BE2C (cell line): ENCODE results near the gene VMO1.

ENCODE experiments used
- DNase-seq: peaks from one replicate; pipeline ENCODE4 v3.0.0-alpha.2; 2020
- H3K27me3 ChIP-seq: fragments of 250-450 bp; sonication (Bioruptor Pico); 2 replicates; pipeline ENCODE4 v1.5.1; 2020; ENCODE audit warnings: mild to moderate bottlenecking
- H3K36me3 ChIP-seq: fragments of 250-450 bp; sonication (Bioruptor Pico); 2 replicates; pipeline ENCODE4 v1.5.1; 2020; ENCODE audit warnings: mild to moderate bottlenecking
- H3K4me1 ChIP-seq: fragments of 250-450 bp; sonication (Bioruptor Pico); 2 replicates; pipeline ENCODE4 v1.5.1; 2020
- H3K4me3 ChIP-seq: 2 replicates; pipeline ENCODE4 v1.5.1; 2011; ENCODE audit warnings: low read depth, low read length
- H3K9me3 ChIP-seq: fragments of 250-450 bp; sonication (Bioruptor Pico); 2 replicates; pipeline ENCODE4 v1.5.1; 2020
- TF ChIP-seq, protein P1 (sequence below): IDR thresholded peaks from 2 replicates; pipeline ENCODE4 v1.5.1; 2012; ENCODE audit warnings: mild to moderate bottlenecking, low read depth, low read length

VMO1 gene

GRCh38 chr17:4771519-4772234 lies 14.5 kb downstream of the VMO1 start, which contains the start of gene TM4SF5:
Gene TM4SF5 (plus strand): TSS chr17:4771886. CDS start chr17:4771923, 37 bp downstream.
- Histone ChIP-seq H3K36me3 (no peaks in the 10 kb centered on the region), H3K4me1 (no peaks in the 10 kb centered on the region), H3K4me3 (no peak within 1 kb of the TSS), H3K27me3 (peaks cover 34% of the 10 kb centered on the region), H3K9me3 (no peaks in the 10 kb centered on the region)
- TF ChIP-seq, protein P1, sequence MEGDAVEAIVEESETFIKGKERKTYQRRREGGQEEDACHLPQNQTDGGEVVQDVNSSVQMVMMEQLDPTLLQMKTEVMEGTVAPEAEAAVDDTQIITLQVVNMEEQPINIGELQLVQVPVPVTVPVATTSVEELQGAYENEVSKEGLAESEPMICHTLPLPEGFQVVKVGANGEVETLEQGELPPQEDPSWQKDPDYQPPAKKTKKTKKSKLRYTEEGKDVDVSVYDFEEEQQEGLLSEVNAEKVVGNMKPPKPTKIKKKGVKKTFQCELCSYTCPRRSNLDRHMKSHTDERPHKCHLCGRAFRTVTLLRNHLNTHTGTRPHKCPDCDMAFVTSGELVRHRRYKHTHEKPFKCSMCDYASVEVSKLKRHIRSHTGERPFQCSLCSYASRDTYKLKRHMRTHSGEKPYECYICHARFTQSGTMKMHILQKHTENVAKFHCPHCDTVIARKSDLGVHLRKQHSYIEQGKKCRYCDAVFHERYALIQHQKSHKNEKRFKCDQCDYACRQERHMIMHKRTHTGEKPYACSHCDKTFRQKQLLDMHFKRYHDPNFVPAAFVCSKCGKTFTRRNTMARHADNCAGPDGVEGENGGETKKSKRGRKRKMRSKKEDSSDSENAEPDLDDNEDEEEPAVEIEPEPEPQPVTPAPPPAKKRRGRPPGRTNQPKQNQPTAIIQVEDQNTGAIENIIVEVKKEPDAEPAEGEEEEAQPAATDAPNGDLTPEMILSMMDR = no peak
- DNase-seq = no peak

DNA sequence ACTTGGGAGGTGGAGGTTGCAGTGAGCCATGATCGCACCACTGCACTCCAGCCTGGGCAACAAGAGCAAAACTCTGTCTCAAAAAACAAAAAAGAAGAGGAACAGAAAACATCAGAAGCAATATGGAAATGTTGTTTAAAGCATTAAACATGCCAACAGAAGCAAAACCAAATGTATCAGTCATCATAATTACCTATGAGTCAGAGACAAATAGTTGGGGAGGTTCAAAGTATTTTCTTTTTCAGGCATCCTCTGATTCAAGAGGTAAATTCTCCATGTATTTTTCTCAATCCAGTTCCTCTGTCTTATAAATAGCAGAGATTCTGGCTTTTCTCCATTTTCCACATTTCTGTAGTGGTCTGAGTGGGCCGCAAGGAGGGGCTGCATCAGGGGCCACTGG lies 16.5 kb downstream of the VMO1 start:
- no peak for DNase-seq
- peaks cover 41% of the 10 kb centered on the region for H3K27me3 ChIP-seq
- no peak overlapping the region for H3K4me3 ChIP-seq
- H3K36me3 ChIP-seq = no peaks in the 10 kb centered on the region
- H3K4me1 ChIP-seq = no peaks in the 10 kb centered on the region
- TF ChIP-seq, protein P1 = no peak
- H3K9me3 ChIP-seq = no peaks in the 10 kb centered on the region

GRCh38 chr17:4768298-4768697 lies 17.9 kb downstream of the VMO1 start:
- no peaks in the 10 kb centered on the region for H3K36me3 ChIP-seq
- peaks cover 42% of the 10 kb centered on the region for H3K27me3 ChIP-seq
- DNase-seq = no peak
- H3K4me3 ChIP-seq = no peak overlapping the region
- TF ChIP-seq, protein P1 = no peak
- no peaks in the 10 kb centered on the region for H3K9me3 ChIP-seq
- no peaks in the 10 kb centered on the region for H3K4me1 ChIP-seq

DNA sequence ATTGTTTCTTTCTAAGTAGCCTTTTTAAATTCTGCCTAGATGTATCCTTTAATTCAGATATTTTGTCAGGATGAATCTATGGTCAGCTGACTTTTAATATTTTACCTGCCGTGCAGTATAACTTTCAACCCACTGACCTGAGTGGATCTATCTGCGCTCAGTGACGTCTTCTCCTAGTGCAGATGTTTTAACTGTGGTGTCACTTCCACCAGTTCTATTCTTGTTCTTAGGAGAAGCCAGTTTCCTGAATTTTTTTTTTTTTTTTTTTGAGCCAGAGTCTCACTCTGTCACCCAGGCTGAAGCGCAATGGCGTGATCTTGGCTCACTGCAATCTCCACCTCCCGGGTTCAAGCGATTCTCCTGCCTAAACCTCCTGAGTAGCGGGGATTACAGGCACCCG lies 19.4 kb downstream of the VMO1 start:
- Histone ChIP-seq H3K4me1 (no peaks in the 10 kb centered on the region), H3K4me3 (no peak overlapping the region)
- TF ChIP-seq, protein P1 = no peak

DNA sequence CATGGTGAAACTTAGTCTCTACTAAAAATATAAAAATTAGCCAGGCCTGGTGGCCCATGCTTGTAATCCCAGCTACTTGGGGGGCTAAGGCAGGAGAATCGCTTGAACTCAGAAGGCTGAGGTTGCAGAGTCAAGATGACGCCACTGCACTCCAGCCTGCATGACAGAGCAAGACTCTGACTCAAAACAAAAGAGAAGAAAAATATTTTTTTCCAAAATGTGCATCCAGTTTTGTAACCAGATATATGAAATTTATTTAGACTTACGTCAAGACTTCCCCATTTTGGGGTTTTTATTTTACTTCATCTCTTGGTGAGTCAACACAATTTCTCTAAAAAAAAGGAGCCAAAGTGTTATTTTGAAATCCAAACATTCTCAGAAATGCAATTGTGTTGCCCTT lies 20.0 kb downstream of the VMO1 start:
- DNase-seq = no peak
- Histone ChIP-seq H3K4me3 (no peak overlapping the region), H3K9me3 (no peaks in the 10 kb centered on the region), H3K27me3 (peaks cover 26% of the 10 kb centered on the region), H3K4me1 (no peaks in the 10 kb centered on the region), H3K36me3 (no peaks in the 10 kb centered on the region)
- TF ChIP-seq, protein P1 = no peak

More for the DNA sequence above, 19.4 kb downstream of the VMO1 start:
- Histone ChIP-seq H3K9me3 (no peaks in the 10 kb centered on the region), H3K27me3 (peaks cover 32% of the 10 kb centered on the region), H3K36me3 (no peaks in the 10 kb centered on the region)
- DNase-seq = no peak

DNA sequence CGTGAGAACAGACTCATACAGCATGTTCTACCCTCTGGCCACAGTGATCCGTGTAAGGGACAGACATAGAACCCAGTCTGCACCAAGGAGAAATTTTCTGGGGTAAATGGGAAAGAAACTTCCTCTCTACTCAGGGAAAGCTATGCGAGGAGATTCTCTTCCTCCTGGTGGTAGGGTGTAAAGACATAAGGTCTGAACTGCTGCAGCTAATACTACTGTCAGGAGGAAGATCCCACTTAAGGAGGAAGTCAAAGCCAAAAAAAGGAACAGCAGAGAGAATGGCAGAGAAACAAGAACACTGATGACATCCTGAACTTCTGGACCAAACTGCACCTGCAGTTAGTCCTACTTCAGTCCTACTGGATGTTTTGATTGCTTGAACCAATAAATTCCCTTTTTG lies 21.6 kb downstream of the VMO1 start:
- peaks cover 26% of the 10 kb centered on the region for H3K27me3 ChIP-seq

More for the DNA sequence above, 21.6 kb downstream of the VMO1 start:
- no peaks in the 10 kb centered on the region for H3K4me1 ChIP-seq
- no peak overlapping the region for H3K4me3 ChIP-seq
- no peak for DNase-seq
- H3K9me3 ChIP-seq = no peaks in the 10 kb centered on the region
- no peaks in the 10 kb centered on the region for H3K36me3 ChIP-seq
- TF ChIP-seq, protein P1 = no peak
